Loucy (cell line): ENCODE data around the gene AGXT2.

ENCODE experiments used
- H2AFZ ChIP-seq: fragments of 200-600 bp; sonication (generic); 2 replicates; pipeline ENCODE4 v1.6.0; 2016; ENCODE audit warnings: antibody characterized with exemption, mild to moderate bottlenecking, low read length, moderate library complexity
- H3F3A ChIP-seq: fragments of 200-600 bp; 2 replicates; pipeline ENCODE4 v1.6.0; 2016; ENCODE audit warnings: antibody characterized with exemption, low read depth, mild to moderate bottlenecking
- H3K27me3 ChIP-seq: fragments of 200-600 bp; sonication (generic); 2 replicates; pipeline ENCODE4 v1.6.1; 2014; ENCODE audit warnings: low read length, mild to moderate bottlenecking; ENCODE audit not compliant: insufficient read depth, poor library complexity, severe bottlenecking
- H3K36me3 ChIP-seq: fragments of 200-600 bp; sonication (generic); 2 replicates; pipeline ENCODE4 v1.6.1; 2016; ENCODE audit warnings: low read length; ENCODE audit not compliant: insufficient read depth
- H3K4me1 ChIP-seq: fragments of 200-600 bp; sonication (generic); 2 replicates; pipeline ENCODE4 v1.5.1; 2014; ENCODE audit warnings: low read length, mild to moderate bottlenecking; ENCODE audit not compliant: insufficient read depth, poor library complexity, severe bottlenecking
- H3K4me2 ChIP-seq: fragments of 200-600 bp; sonication (generic); 2 replicates; pipeline ENCODE4 v1.6.0; 2014; ENCODE audit warnings: antibody characterized with exemption, low read length, low read depth, mild to moderate bottlenecking; ENCODE audit not compliant: poor library complexity, severe bottlenecking
- H3K4me3 ChIP-seq: fragments of 200-600 bp; sonication (generic); 2 replicates; pipeline ENCODE4 v1.5.1; 2014; ENCODE audit warnings: low read length, mild to moderate bottlenecking, mixed read lengths; ENCODE audit not compliant: poor library complexity, severe bottlenecking
- H3K79me2 ChIP-seq: fragments of 200-600 bp; sonication (generic); 2 replicates; pipeline ENCODE4 v1.6.1; 2014; ENCODE audit warnings: low read length; ENCODE audit not compliant: insufficient read depth
- H3K9ac ChIP-seq: fragments of 200-600 bp; sonication (generic); 2 replicates; pipeline ENCODE4 v1.6.0; 2014; ENCODE audit warnings: mild to moderate bottlenecking, low read depth, low read length, moderate library complexity; ENCODE audit not compliant: poor library complexity, severe bottlenecking
- H3K9me2 ChIP-seq: fragments of 200-600 bp; sonication (generic); replicated peaks from 2 replicates; pipeline ENCODE4 v1.6.1; 2016; ENCODE audit warnings: low read depth, low read length, mixed read lengths
- H3K9me3 ChIP-seq: fragments of 200-600 bp; sonication (generic); 2 replicates; pipeline ENCODE4 v1.6.1; 2014; ENCODE audit warnings: mild to moderate bottlenecking, antibody characterized with exemption, low read length, low read depth; ENCODE audit not compliant: insufficient read depth
- H4K20me1 ChIP-seq: fragments of 200-600 bp; sonication (generic); 2 replicates; pipeline ENCODE4 v1.6.0; 2014; ENCODE audit warnings: antibody characterized with exemption, low read length, mild to moderate bottlenecking; ENCODE audit not compliant: insufficient read depth, poor library complexity, severe bottlenecking
- CTCF ChIP-seq: fragments of 200-600 bp; sonication (generic); conservative IDR thresholded peaks from 2 replicates; pipeline ENCODE4 v1.5.1; 2014; ENCODE audit warnings: mild to moderate bottlenecking, antibody characterized with exemption, low read length
- EZH2phosphoT487 ChIP-seq: fragments of 200-600 bp; IDR thresholded peaks from 2 replicates; pipeline ENCODE4 v1.6.1; 2018; ENCODE audit warnings: antibody characterized with exemption, mild to moderate bottlenecking, moderate library complexity, borderline replicate concordance

AGXT2 gene

GRCh38 chr5:35083150-35083549, 35.4 kb upstream of the AGXT2 start:
- Histone ChIP-seq H3K27me3 (no peaks in the 10 kb centered on the region), H3K36me3 (no peaks in the 10 kb centered on the region), H3K9me2 (no peaks in the 10 kb centered on the region), H3K9ac (no peak overlapping the region), H2AFZ (no peak overlapping the region), H3K79me2 (no peaks in the 10 kb centered on the region), H3K4me2 (no peak overlapping the region), H3K4me3 (no peak overlapping the region), H3K4me1 (no peaks in the 10 kb centered on the region), H3F3A (no peaks in the 10 kb centered on the region), H4K20me1 (no peaks in the 10 kb centered on the region), H3K9me3 (no peaks in the 10 kb centered on the region)
- TF ChIP-seq CTCF (no peak), EZH2phosphoT487 (no peak)

GRCh38 chr5:35082530-35082929, 34.8 kb upstream of the AGXT2 start:
- Histone ChIP-seq H3K4me1 (no peaks in the 10 kb centered on the region), H3K9me2 (no peaks in the 10 kb centered on the region), H3K79me2 (no peaks in the 10 kb centered on the region), H3K9me3 (no peaks in the 10 kb centered on the region), H3K27me3 (no peaks in the 10 kb centered on the region), H3F3A (no peaks in the 10 kb centered on the region), H4K20me1 (no peaks in the 10 kb centered on the region), H3K4me2 (no peak overlapping the region), H3K4me3 (no peak overlapping the region), H3K9ac (no peak overlapping the region), H2AFZ (no peak overlapping the region), H3K36me3 (no peaks in the 10 kb centered on the region)
- TF ChIP-seq CTCF (no peak), EZH2phosphoT487 (no peak)

GRCh38 chr5:35081134-35081533, 33.4 kb upstream of the AGXT2 start:
- H3K27me3 ChIP-seq = no peaks in the 10 kb centered on the region
- H3K9ac ChIP-seq = no peak overlapping the region
- no peak for TF ChIP-seq EZH2phosphoT487
- TF ChIP-seq CTCF = no peak
- no peak overlapping the region for H2AFZ ChIP-seq
- H3K9me2 ChIP-seq = no peaks in the 10 kb centered on the region
- no peaks in the 10 kb centered on the region for H4K20me1 ChIP-seq
- H3F3A ChIP-seq = no peaks in the 10 kb centered on the region
- no peaks in the 10 kb centered on the region for H3K36me3 ChIP-seq
- H3K79me2 ChIP-seq = no peaks in the 10 kb centered on the region
- H3K9me3 ChIP-seq = no peaks in the 10 kb centered on the region
- H3K4me1 ChIP-seq = no peaks in the 10 kb centered on the region
- no peak overlapping the region for H3K4me2 ChIP-seq
- H3K4me3 ChIP-seq = no peak overlapping the region
